OCI-LY1 (cell line): ENCODE results near the gene SAE1.

Experiments
- CTCF ChIP-seq: fragments of 200-600 bp; sonication (generic), shearing (Covaris generic); IDR thresholded peaks from 2 replicates; pipeline ENCODE4 v1.5.1; 2017; ENCODE audit warnings: mild to moderate bottlenecking, antibody characterized with exemption, low read length, moderate library complexity, mixed read lengths
- EZH2 ChIP-seq: fragments of 200-600 bp; sonication (generic), shearing (Covaris generic); IDR thresholded peaks from 2 replicates; pipeline ENCODE4 v1.8.0; 2017; ENCODE audit warnings: borderline replicate concordance, mixed run types, mild to moderate bottlenecking, antibody characterized with exemption, low read length, moderate library complexity, mixed read lengths

DNA sequence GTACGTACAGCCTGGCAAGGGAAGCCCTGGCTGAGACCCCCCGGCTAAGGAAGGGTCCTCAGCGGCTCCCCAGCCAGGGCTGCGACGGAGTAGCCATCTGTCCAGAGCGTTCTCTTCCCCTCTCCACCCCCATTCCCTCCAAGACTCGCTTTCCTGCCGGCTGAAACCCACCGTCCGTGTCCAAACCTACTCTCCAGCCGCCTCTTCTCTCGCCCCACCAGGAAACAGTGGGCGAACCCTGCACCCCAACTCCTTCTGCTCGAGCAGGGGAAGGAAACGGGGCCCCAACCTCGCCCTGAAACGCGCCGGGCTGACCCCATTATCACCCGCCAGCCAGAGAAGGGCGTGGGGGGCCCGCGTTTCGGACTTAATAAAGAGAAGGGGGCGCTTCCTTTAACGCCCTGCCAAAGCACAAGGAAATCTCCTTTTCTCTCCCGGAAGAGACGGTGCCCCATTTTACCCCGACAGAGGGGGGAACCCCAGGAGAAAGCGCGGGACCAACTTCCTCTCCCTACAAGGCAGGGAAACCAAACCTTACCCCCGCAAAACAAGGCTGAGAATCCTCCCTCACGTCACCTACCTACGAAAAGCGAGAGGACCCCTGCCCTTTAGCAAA is 19.5 kb upstream of the SAE1 start:
- no peak for TF ChIP-seq CTCF
- TF ChIP-seq EZH2, result no peak
